ENCODE data around the gene TGFBR2.

DNA sequence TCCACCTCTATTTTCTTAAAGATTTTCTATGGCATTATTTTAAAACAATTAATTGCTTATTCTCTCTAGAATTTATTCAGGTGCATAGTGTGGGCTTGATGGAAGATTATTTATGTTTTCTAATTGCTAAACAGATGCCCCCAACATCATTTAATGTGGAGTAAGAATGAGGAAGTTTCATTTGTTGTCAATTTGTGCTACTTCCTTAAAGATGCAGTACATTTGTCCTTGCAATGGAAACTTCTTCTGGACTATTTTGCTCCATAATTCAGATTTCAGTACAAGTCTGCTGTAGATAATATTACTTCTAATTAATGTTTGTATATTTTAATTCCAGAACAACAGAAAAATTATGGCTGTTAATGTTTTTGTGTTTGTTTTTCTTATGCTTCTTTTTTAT lies 104.8 kb downstream of the TGFBR2 start:
- TF ChIP-seq, protein P1, sequence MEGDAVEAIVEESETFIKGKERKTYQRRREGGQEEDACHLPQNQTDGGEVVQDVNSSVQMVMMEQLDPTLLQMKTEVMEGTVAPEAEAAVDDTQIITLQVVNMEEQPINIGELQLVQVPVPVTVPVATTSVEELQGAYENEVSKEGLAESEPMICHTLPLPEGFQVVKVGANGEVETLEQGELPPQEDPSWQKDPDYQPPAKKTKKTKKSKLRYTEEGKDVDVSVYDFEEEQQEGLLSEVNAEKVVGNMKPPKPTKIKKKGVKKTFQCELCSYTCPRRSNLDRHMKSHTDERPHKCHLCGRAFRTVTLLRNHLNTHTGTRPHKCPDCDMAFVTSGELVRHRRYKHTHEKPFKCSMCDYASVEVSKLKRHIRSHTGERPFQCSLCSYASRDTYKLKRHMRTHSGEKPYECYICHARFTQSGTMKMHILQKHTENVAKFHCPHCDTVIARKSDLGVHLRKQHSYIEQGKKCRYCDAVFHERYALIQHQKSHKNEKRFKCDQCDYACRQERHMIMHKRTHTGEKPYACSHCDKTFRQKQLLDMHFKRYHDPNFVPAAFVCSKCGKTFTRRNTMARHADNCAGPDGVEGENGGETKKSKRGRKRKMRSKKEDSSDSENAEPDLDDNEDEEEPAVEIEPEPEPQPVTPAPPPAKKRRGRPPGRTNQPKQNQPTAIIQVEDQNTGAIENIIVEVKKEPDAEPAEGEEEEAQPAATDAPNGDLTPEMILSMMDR (IDR thresholded peaks at IDR 0.05), result no peak
- TF ChIP-seq POLR2AphosphoS5 (IDR thresholded peaks at IDR 0.05; ENCODE audit: low read depth, low read length), result no peak

Measured in Panc1 (cell line).